ENCODE data around the gene POLE2. TPM values are rescaled to one million over a fixed set of nuclear protein-coding genes. Genes with fewer than 3 reads are reported as not detected.

POLE2 gene
- total and polyA plus RNA-seq, 2 of the 13 experiments (the other 11 are each of a cell fraction or from before 2014, with no cell fraction given) = 16.6 to 37.0 TPM

DNA sequence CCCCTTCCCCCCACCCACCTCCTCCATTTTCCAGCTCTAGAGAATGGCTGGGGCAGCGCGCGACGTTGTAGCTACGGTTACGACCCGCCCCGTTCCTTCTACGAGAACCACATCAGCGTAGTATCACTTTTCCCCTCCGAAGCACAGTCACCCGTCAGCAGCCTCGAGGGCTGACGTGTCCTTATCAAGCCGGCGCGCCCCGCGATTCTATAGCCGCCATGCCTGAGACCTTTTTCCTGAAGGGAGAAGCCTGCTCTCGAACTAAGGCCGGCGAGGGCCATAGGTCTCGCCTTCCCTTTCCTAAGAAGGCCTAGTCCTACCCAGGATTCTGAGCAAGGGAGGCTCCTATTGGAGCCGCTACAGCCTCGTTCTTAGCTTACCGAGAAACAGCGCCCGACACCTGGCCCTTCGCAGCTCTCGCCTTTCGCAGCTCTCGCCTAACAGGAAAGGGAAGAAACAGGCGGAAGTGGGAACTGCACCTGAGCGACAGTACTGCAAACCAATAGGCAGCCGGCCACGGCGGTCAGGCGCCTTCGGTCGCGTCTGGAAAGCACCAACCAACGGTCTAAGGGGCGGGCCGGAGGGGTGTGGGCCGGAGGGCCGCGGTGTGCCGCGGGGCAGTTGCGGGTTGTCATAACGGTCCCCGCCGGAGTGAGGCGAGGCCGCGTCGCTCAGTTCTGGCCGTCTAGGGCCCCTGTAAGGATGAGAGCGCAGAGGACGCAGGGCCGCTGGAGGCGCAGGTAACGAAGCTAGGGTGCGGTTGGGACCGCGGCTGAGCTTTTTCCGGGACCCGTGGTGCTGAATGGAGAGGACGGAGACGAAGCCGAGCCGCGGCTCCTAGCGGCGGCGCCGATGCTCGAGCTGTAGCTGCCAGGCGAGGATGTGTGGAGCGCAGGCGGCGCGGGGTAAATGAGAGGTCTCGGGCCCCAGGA lies 67.6 kb downstream of the POLE2 start, which contains the start of the genes MGAT2 and RPL36AL (continued):
- TF ChIP-seq, protein P1, sequence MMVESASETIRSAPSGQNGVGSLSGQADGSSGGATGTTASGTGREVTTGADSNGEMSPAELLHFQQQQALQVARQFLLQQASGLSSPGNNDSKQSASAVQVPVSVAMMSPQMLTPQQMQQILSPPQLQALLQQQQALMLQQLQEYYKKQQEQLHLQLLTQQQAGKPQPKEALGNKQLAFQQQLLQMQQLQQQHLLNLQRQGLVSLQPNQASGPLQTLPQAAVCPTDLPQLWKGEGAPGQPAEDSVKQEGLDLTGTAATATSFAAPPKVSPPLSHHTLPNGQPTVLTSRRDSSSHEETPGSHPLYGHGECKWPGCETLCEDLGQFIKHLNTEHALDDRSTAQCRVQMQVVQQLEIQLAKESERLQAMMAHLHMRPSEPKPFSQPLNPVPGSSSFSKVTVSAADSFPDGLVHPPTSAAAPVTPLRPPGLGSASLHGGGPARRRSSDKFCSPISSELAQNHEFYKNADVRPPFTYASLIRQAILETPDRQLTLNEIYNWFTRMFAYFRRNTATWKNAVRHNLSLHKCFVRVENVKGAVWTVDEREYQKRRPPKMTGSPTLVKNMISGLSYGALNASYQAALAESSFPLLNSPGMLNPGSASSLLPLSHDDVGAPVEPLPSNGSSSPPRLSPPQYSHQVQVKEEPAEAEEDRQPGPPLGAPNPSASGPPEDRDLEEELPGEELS (CRISPR knock-in tag; IDR thresholded peaks at IDR 0.05) = 0 out of 2 replicates have a peak, but pooled peaks have one; percentile 35
- TF ChIP-seq, protein P2, sequence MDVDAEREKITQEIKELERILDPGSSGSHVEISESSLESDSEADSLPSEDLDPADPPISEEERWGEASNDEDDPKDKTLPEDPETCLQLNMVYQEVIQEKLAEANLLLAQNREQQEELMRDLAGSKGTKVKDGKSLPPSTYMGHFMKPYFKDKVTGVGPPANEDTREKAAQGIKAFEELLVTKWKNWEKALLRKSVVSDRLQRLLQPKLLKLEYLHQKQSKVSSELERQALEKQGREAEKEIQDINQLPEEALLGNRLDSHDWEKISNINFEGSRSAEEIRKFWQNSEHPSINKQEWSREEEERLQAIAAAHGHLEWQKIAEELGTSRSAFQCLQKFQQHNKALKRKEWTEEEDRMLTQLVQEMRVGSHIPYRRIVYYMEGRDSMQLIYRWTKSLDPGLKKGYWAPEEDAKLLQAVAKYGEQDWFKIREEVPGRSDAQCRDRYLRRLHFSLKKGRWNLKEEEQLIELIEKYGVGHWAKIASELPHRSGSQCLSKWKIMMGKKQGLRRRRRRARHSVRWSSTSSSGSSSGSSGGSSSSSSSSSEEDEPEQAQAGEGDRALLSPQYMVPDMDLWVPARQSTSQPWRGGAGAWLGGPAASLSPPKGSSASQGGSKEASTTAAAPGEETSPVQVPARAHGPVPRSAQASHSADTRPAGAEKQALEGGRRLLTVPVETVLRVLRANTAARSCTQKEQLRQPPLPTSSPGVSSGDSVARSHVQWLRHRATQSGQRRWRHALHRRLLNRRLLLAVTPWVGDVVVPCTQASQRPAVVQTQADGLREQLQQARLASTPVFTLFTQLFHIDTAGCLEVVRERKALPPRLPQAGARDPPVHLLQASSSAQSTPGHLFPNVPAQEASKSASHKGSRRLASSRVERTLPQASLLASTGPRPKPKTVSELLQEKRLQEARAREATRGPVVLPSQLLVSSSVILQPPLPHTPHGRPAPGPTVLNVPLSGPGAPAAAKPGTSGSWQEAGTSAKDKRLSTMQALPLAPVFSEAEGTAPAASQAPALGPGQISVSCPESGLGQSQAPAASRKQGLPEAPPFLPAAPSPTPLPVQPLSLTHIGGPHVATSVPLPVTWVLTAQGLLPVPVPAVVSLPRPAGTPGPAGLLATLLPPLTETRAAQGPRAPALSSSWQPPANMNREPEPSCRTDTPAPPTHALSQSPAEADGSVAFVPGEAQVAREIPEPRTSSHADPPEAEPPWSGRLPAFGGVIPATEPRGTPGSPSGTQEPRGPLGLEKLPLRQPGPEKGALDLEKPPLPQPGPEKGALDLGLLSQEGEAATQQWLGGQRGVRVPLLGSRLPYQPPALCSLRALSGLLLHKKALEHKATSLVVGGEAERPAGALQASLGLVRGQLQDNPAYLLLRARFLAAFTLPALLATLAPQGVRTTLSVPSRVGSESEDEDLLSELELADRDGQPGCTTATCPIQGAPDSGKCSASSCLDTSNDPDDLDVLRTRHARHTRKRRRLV (CRISPR knock-in tag; IDR thresholded peaks at IDR 0.05) = no peak
- TF ChIP-seq HIVEP1 (CRISPR knock-in tag; IDR thresholded peaks at IDR 0.05) = no peak; the same call in none of the 2 replicates
- peak; percentile 68 for TF ChIP-seq KMT2B (CRISPR knock-in tag; IDR thresholded peaks at IDR 0.05)
- TF ChIP-seq SNAPC2 (CRISPR knock-in tag; IDR thresholded peaks at IDR 0.05) = peak; percentile 93
- 0 out of 2 replicates have a peak, but pooled peaks have one; percentile 13 for TF ChIP-seq ZC3H13 (CRISPR knock-in tag; IDR thresholded peaks at IDR 0.05)
- no peak for TF ChIP-seq ZNF652 (CRISPR knock-in tag; IDR thresholded peaks at IDR 0.05; ENCODE audit: borderline replicate concordance, low read depth)
- TF ChIP-seq, protein P3, sequence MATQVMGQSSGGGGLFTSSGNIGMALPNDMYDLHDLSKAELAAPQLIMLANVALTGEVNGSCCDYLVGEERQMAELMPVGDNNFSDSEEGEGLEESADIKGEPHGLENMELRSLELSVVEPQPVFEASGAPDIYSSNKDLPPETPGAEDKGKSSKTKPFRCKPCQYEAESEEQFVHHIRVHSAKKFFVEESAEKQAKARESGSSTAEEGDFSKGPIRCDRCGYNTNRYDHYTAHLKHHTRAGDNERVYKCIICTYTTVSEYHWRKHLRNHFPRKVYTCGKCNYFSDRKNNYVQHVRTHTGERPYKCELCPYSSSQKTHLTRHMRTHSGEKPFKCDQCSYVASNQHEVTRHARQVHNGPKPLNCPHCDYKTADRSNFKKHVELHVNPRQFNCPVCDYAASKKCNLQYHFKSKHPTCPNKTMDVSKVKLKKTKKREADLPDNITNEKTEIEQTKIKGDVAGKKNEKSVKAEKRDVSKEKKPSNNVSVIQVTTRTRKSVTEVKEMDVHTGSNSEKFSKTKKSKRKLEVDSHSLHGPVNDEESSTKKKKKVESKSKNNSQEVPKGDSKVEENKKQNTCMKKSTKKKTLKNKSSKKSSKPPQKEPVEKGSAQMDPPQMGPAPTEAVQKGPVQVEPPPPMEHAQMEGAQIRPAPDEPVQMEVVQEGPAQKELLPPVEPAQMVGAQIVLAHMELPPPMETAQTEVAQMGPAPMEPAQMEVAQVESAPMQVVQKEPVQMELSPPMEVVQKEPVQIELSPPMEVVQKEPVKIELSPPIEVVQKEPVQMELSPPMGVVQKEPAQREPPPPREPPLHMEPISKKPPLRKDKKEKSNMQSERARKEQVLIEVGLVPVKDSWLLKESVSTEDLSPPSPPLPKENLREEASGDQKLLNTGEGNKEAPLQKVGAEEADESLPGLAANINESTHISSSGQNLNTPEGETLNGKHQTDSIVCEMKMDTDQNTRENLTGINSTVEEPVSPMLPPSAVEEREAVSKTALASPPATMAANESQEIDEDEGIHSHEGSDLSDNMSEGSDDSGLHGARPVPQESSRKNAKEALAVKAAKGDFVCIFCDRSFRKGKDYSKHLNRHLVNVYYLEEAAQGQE (IDR thresholded peaks at IDR 0.05; ENCODE audit: borderline replicate concordance in 1 of 2, low read depth in 1 of 2, low read length in 2 of 2) = peak in 1 of 2 experiments; percentile 50; a peak in 1 of 4 replicates
- TF ChIP-seq TEAD2 (CRISPR knock-in tag; IDR thresholded peaks at IDR 0.05) = 0 out of 2 replicates have a peak, but pooled peaks have one; percentile 15
- TF ChIP-seq STAT5B (CRISPR knock-in tag; IDR thresholded peaks at IDR 0.05) = no peak
- TF ChIP-seq KLF16 (CRISPR knock-in tag; IDR thresholded peaks at IDR 0.05) = peak in 1 of 2 experiments; percentile 81; a peak in 2 of 4 replicates
- no peak for TF ChIP-seq RFX3 (CRISPR knock-in tag; IDR thresholded peaks at IDR 0.05)
- no peak for TF ChIP-seq ZKSCAN8 (CRISPR knock-in tag; IDR thresholded peaks at IDR 0.05; ENCODE audit: borderline replicate concordance)
- peak; percentile 36; the same call in 1 of the 2 replicates for TF ChIP-seq SRF (IDR thresholded peaks at IDR 0.05; ENCODE audit: low read depth, low read length)
- no peak for TF ChIP-seq ONECUT2 (CRISPR knock-in tag; IDR thresholded peaks at IDR 0.05)
- peak; percentile 41; the same call in 1 of the 2 replicates for TF ChIP-seq ZBTB7B (CRISPR knock-in tag; IDR thresholded peaks at IDR 0.05)
- peak; percentile 29; the same call in 1 of the 2 replicates for TF ChIP-seq ZNF788 (CRISPR knock-in tag; IDR thresholded peaks at IDR 0.05; ENCODE audit: borderline replicate concordance)
